H1 (cell line): ENCODE measurements around the gene TXNRD2. TPM values are rescaled to one million over a fixed set of nuclear protein-coding genes. Genes with fewer than 3 reads are reported as not detected.

ENCODE experiments used
- CHD2 ChIP-seq: IDR thresholded peaks from 2 replicates; pipeline ENCODE4 v1.6.1; 2012; ENCODE audit warnings: low read length, improper control_type of control experiment
- E2F6 ChIP-seq: IDR thresholded peaks from 2 replicates; pipeline ENCODE4 v1.6.1; 2012; ENCODE audit warnings: inconsistent platforms
- POLR2A ChIP-seq, 2 experiments: IDR thresholded peaks; 1 replicate in 1 of 2; 2 replicates in 1 of 2; pipeline ENCODE4 v1.6.1; 2011; ENCODE audit warnings: low read depth in 2 of 2, low read length in 2 of 2, mild to moderate bottlenecking in 2 of 2; ENCODE audit errors: control extremely low read depth in 1 of 2
- POU5F1 ChIP-seq: IDR thresholded peaks from 2 replicates; pipeline ENCODE4 v1.6.1; 2011; ENCODE audit warnings: low read depth, mild to moderate bottlenecking, low read length, moderate library complexity
- polyA plus RNA-seq, 7 experiments: library from polyadenylated mRNA; depleted of rRNA in 3 of 7; stranded (reverse) in 5 of 7; unstranded in 2 of 7; fragments of >200 nt in 5 of 7; fragments of 200-250 nt in 2 of 7; gene quantifications; 1 replicate in 5 of 7; 2 replicates in 1 of 7; 4 replicates in 1 of 7; pipeline versions ENCODE4 v1.2.1 to v1.2.3, GENCODE V29; 2011 to 2013; ENCODE audit warnings: missing spikeins in 2 of 7, mixed read lengths in 2 of 7
- total RNA-seq: library from RNA; stranded (reverse); fragmentation: NEBNext Ultra II Directional; extraction: Animal tissue kit (Norgen Biotek cat#: 25700); gene quantifications from 2 replicates; pipeline ENCODE4 v1.2.1, GENCODE V29; 2021
- TF ChIP-seq, protein P1 (sequence below): fragments of 300-600 bp; sonication (generic); IDR thresholded peaks from 2 replicates; pipeline ENCODE4 v1.7.1; 2012; ENCODE audit warnings: low read length, moderate library complexity, mild to moderate bottlenecking, inconsistent platforms; ENCODE audit not compliant: insufficient replicate concordance

The TXNRD2 gene
- total and polyA plus RNA-seq, 2 of the 8 experiments (the other 6 are each of a cell fraction or from before 2014, with no cell fraction given), result 14.8 to 21.9 TPM

DNA sequence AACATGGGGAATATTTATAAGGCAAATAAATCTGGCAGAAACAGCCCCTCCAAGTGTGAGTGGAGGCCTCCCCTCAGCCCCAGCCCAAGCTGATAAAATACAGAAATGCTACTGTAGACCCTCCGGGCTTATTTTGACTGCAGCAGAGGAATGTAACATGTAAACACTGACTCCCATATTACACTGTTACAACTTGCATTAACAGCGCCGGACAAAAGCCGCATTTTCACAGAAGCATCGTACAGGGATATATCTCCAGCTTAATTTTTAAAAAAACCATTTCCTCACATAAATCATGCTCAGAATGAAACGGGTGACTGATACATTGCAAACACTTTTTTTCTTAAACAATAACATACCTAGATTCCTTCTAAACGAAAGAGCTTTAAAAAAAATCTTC is 36.7 kb downstream of the TXNRD2 start (continued):
- TF ChIP-seq, protein P1, sequence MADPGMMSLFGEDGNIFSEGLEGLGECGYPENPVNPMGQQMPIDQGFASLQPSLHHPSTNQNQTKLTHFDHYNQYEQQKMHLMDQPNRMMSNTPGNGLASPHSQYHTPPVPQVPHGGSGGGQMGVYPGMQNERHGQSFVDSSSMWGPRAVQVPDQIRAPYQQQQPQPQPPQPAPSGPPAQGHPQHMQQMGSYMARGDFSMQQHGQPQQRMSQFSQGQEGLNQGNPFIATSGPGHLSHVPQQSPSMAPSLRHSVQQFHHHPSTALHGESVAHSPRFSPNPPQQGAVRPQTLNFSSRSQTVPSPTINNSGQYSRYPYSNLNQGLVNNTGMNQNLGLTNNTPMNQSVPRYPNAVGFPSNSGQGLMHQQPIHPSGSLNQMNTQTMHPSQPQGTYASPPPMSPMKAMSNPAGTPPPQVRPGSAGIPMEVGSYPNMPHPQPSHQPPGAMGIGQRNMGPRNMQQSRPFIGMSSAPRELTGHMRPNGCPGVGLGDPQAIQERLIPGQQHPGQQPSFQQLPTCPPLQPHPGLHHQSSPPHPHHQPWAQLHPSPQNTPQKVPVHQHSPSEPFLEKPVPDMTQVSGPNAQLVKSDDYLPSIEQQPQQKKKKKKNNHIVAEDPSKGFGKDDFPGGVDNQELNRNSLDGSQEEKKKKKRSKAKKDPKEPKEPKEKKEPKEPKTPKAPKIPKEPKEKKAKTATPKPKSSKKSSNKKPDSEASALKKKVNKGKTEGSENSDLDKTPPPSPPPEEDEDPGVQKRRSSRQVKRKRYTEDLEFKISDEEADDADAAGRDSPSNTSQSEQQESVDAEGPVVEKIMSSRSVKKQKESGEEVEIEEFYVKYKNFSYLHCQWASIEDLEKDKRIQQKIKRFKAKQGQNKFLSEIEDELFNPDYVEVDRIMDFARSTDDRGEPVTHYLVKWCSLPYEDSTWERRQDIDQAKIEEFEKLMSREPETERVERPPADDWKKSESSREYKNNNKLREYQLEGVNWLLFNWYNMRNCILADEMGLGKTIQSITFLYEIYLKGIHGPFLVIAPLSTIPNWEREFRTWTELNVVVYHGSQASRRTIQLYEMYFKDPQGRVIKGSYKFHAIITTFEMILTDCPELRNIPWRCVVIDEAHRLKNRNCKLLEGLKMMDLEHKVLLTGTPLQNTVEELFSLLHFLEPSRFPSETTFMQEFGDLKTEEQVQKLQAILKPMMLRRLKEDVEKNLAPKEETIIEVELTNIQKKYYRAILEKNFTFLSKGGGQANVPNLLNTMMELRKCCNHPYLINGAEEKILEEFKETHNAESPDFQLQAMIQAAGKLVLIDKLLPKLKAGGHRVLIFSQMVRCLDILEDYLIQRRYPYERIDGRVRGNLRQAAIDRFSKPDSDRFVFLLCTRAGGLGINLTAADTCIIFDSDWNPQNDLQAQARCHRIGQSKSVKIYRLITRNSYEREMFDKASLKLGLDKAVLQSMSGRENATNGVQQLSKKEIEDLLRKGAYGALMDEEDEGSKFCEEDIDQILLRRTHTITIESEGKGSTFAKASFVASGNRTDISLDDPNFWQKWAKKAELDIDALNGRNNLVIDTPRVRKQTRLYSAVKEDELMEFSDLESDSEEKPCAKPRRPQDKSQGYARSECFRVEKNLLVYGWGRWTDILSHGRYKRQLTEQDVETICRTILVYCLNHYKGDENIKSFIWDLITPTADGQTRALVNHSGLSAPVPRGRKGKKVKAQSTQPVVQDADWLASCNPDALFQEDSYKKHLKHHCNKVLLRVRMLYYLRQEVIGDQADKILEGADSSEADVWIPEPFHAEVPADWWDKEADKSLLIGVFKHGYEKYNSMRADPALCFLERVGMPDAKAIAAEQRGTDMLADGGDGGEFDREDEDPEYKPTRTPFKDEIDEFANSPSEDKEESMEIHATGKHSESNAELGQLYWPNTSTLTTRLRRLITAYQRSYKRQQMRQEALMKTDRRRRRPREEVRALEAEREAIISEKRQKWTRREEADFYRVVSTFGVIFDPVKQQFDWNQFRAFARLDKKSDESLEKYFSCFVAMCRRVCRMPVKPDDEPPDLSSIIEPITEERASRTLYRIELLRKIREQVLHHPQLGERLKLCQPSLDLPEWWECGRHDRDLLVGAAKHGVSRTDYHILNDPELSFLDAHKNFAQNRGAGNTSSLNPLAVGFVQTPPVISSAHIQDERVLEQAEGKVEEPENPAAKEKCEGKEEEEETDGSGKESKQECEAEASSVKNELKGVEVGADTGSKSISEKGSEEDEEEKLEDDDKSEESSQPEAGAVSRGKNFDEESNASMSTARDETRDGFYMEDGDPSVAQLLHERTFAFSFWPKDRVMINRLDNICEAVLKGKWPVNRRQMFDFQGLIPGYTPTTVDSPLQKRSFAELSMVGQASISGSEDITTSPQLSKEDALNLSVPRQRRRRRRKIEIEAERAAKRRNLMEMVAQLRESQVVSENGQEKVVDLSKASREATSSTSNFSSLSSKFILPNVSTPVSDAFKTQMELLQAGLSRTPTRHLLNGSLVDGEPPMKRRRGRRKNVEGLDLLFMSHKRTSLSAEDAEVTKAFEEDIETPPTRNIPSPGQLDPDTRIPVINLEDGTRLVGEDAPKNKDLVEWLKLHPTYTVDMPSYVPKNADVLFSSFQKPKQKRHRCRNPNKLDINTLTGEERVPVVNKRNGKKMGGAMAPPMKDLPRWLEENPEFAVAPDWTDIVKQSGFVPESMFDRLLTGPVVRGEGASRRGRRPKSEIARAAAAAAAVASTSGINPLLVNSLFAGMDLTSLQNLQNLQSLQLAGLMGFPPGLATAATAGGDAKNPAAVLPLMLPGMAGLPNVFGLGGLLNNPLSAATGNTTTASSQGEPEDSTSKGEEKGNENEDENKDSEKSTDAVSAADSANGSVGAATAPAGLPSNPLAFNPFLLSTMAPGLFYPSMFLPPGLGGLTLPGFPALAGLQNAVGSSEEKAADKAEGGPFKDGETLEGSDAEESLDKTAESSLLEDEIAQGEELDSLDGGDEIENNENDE, result no peak
- TF ChIP-seq CHD2 (no peak), POLR2A (IDR thresholded peaks at IDR 0.05; ENCODE audit: control extremely low read depth in 1 of 2, low read depth in 2 of 2, low read length in 2 of 2) (no peak), E2F6 (no peak), POU5F1 (no peak)
